ENCODE data around the gene MAD1L1.

- TF ChIP-seq CTCF (conservative IDR thresholded peaks at IDR 0.05; ENCODE audit: low read length) (no peak), EZH2phosphoT487 (IDR thresholded peaks at IDR 0.05; ENCODE audit: borderline replicate concordance, low read depth, low read length) (no peak)
These were observed 102.7 kb downstream of the MAD1L1 start for GRCh38 chr7:2130096-2130375.

All from OCI-LY7 (cell line).